Measurements from ENCODE around the gene RSPH1.

The RSPH1 gene

DNA sequence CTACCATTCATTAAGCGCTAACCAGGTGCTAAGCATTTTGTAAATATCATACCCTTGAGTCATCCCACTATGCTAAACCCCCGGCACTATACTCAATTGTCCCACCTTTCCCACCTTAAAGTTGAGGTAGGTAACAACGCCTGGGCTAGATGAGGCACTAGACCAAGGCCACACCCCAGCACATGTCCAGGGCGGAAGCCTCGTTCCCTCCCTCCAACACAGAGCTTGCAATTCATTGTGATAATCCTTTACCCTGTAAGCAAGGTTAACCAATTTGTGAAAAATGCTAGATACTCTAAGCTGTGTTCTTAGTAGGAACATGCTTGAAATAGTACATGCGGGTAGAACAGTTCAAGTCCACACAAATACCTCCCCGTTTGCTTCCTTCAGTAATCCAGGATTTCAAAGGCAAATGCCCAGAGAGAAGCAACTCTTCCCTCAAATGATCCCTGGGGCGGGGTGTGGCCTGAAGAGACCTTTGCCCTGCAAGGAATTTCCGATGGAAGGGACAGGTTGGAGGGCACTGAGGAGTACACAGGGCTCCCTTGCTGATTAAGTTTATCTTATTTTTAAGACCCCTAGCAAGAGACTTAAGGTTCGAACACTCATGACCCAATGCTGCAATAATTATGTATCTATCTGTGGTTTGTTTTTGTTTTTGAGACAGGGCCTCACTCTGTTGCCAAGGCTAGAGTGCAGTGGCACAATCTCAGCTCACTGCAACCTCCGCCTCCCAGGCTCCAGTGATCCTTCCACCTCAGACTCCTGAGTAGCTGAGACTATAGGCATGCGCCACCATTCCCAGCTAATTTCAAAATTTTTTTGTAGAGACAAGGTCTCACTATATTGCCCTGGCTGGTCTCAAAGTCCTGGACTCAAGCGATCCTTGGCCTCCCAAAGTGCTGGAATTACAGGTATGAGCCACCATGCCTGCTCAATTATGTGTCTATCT is 2.6 kb downstream of the RSPH1 start:
- no peak for TF ChIP-seq ZNF274 (IDR thresholded peaks at IDR 0.05; ENCODE audit: low read depth, low read length)
- H3K4me3 ChIP-seq (ENCODE audit: low read length), result no peak overlapping the region

DNA sequence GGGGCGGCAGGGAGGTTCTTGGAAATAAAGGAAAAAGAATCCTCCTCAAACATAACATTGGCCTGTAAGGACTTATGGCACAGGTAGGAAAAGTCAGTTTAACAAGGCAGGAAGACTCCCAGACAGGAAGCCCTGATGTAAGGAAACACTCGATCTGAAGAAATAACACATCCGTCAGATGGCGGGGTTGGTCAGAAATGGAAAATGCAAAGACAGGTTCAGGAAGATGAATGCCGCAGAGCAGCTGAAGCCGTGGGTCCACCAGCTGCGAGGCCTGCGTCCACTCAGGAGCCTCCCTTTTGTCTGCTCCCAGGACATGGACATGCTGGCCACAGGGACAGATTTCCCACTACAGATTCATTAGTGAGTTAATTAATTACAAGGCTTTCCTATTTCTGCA is 3.8 kb downstream of the RSPH1 start:
- TF ChIP-seq ZNF274 (IDR thresholded peaks at IDR 0.05; ENCODE audit: low read depth, low read length), result no peak
- no peak overlapping the region for H3K4me3 ChIP-seq (ENCODE audit: low read length)

DNA sequence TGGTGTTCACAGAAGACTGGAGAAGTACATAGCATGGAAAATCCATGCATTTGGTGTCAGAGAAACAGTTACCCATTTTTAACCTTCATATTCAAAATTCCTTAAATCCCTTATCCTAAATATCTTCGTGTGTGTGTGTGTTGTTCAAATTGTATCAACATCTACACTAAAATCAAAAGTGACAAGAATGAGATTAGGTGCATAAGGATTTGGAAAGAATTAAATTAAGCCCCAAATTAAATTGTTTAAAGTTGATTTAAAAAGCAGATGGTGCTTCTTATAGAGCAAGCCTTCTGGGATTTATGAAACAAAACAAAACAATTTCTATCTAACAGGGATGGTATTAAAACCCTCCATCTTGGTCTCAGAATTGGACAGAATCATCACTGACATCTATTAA is 4.7 kb downstream of the RSPH1 start:
- H3K4me3 ChIP-seq (ENCODE audit: low read length), result no peak overlapping the region
- TF ChIP-seq ZNF274 (IDR thresholded peaks at IDR 0.05; ENCODE audit: low read depth, low read length), result no peak

DNA sequence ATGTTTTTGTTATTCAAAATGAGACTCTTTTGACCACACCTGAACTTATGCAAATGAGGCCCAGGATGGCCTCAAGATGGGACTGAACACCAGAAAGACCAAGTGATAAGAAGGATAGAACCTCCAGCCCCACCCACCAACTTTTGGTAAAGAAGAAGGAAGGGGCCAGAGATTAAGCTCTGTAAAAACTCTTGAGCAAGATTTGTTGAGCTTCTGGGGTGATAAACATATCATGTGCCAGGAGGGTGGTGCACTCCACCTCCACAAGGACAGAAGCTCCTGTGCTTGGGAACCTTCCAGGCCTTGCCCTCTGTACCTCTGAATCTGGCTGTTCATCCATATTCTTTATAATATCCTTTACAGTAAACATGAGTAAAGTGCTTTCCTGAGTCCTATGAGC is 5.3 kb downstream of the RSPH1 start:
- H3K4me3 ChIP-seq (ENCODE audit: low read length), result no peak overlapping the region
- no peak for TF ChIP-seq ZNF274 (IDR thresholded peaks at IDR 0.05; ENCODE audit: low read depth, low read length)

DNA sequence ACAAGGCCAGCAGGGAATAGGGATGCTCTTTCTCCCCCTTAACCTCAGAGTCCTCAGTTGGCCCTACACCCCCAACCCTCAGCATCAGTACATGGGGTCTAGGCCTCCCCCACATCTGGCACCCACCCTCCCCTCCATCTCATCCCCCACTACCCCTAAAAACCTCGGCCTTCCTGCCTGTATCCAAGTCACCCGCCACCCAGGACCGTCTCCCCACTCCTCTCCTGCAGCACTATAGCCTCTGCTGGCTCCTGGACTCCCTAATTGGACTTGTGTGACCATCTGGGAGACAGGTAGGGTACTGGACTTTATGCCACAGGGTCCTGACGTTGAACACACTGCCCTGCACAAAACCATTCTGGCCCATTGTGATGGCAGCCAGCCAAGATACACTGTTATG is 6.0 kb downstream of the RSPH1 start:
- no peak for TF ChIP-seq ZNF274 (IDR thresholded peaks at IDR 0.05; ENCODE audit: low read depth, low read length)

DNA sequence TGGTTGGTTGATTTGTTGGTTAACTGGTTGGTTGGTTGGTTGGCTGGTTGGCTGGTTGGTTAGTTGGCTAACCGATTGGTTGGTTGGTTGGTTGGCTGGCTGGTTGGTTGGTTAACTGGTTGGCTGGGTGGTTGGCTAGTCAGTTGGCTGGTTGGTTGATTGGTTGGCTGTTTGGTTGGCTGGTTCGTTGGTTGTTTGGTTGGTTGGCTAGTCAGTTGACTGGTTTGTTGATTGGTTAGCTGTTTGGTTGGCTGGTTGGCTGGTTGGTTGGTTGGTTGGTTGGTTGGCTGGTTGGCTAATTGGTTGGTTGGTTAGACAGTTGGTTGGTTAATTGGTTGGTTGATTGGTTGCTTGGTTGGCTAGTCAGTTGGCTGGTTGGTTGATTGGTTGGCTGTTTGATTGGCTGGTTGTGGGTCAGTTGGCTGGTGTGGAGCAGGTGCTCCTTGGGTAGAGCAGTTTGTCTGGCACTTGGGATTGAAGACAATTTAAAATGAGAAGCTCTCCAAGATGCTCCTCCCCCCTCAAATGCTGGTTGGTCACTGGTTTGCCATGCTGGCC is 6.9 kb downstream of the RSPH1 start:
- H3K4me3 ChIP-seq (ENCODE audit: low read length), result no peak overlapping the region

More for the DNA sequence above, 6.0 kb downstream of the RSPH1 start:
- H3K4me3 ChIP-seq (ENCODE audit: low read length), result no peak overlapping the region

DNA sequence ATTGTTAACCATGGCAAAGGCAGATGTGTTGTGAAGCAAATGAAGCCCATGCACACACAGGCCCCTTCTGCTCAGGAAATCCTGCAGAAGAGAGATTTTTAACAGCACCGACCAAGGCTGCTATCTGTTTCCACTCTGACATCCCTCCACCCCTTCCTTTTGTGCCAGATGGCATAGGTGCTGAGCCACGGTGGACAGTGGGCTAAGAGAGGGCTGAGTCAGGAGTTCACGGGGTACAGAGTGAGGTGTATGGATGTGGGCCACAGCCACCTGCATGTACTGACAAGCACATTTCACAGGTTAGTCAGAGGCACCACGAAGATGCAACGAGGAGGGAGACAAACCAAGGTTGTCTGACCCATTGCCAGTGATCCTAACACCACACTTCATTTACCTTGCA is 9.5 kb downstream of the RSPH1 start:
- TF ChIP-seq ZNF274 (IDR thresholded peaks at IDR 0.05; ENCODE audit: low read depth, low read length), result no peak
- H3K4me3 ChIP-seq (ENCODE audit: low read length), result no peak overlapping the region

More for the DNA sequence above, 6.9 kb downstream of the RSPH1 start:
- no peak for TF ChIP-seq ZNF274 (IDR thresholded peaks at IDR 0.05; ENCODE audit: low read depth, low read length)

DNA sequence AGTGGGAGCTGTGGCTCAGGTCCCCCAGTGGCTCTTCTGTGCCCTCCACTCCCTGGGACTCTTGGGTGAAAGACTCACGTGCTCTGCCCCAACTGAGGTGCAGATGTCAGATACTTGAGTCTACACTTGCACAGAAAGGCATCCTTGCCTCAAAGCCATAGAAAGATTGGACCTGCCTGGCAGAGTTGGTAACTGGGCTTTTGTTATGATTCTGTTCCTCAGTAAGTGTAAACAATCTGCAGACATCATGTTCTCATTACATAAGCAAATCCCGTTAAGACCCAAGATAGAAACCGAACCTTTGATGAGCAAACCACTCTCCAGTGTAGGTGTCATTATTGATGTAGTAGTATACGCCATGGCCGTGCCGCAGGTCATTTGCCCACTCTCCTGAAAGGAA is 10.0 kb downstream of the RSPH1 start:
- TF ChIP-seq ZNF274 (IDR thresholded peaks at IDR 0.05; ENCODE audit: low read depth, low read length), result no peak
- H3K4me3 ChIP-seq (ENCODE audit: low read length), result no peak overlapping the region

DNA sequence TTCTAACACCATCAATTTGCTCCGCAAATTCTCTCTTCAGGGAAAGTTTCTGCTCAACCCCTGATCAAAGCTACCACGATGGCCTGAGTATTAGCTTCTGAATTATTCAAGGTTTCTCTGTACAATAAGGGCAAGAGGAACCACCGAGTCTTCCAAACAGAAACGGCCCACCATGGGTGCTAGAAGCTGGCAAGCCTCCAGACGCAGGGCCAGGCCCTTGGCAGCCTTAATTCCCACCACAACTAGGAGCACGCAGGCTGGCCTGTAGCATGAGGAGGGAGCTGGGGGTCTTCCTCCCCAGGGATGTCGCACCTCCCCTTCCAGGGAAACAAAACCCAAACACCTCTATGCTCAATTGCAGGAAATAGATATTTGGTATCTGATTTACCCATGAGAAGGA is 11.1 kb downstream of the RSPH1 start:
- TF ChIP-seq ZNF274 (IDR thresholded peaks at IDR 0.05; ENCODE audit: low read depth, low read length), result no peak
- H3K4me3 ChIP-seq (ENCODE audit: low read length), result no peak overlapping the region

DNA sequence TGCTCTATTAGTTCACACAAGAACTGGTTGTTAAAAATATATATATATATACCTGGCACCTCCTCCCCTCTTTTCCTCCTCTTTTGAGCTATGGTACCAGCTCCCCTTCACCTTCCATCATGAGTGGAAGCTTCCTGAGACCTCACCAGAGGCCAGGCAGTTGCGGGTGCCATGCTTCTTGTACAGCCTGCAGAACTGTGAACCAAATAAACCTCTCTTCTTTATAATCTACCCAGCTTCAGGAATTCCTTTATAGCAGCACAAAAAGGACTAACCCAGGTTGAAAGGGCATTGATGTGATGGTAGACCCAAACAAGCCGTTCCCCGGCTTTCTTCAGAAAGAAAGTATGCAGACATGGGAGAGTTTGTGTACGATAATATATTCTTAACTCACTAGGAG is 14.9 kb downstream of the RSPH1 start:
- H3K4me3 ChIP-seq (ENCODE audit: low read length), result no peak overlapping the region
- no peak for TF ChIP-seq ZNF274 (IDR thresholded peaks at IDR 0.05; ENCODE audit: low read depth, low read length)

DNA sequence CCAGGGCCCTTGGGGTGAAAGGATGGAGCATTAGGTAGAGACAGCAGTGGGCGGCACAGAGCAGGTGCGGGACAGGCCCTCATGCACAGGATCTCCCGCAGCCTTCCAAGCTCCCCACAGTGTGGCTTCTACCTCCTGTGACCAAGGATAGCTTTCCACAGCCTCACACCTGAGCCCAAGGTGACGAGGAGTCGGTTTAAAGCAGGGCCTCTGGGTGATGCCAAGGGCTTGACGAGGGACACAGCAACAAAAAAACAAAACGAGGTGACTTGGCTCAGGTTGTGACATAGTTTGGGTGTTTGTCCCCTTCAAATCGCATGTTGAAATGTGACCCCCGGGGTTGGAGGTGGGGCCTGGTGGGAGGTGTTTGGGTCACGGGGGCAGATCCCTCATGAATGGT is 15.3 kb downstream of the RSPH1 start:
- TF ChIP-seq ZNF274 (IDR thresholded peaks at IDR 0.05; ENCODE audit: low read depth, low read length), result no peak
- H3K4me3 ChIP-seq (ENCODE audit: low read length), result no peak overlapping the region

DNA sequence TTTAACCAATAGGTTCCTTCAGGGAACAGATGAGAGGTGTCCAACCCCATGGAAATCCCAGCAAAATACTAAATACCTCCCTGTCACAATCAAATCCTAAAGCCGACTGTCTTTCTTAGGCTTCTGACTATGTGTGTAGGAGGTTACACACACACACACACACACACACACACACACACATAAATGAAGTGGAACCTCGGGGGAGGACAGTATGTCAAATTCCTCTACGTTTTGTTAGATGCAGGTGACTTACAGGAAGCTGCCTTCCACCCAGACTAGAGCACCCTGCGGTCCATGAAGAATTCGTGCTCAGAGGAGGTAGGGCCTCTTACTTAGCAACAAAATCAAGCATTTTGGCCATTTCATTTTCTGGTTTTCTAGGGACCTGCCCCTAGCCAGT is 16.4 kb downstream of the RSPH1 start:
- no peak for TF ChIP-seq ZNF274 (IDR thresholded peaks at IDR 0.05; ENCODE audit: low read depth, low read length)
- H3K4me3 ChIP-seq (ENCODE audit: low read length), result no peak overlapping the region

DNA sequence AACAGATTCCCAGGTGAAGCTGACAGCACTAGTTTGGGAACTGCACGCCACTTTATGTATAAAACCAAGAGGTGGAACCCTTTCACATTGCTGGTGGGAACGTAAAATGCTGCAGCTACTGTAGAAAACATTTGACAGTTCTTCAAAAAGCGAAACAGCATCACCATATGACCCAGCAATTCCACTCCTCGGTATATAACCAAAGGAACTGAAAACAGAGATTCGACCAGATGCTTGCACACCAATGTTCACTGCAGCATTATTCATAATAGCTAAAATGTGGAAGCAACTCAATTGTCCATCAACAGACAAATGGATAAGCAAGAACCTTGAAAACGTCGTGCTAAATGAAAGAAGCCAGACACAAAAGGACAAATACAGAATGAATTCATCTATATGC is 17.5 kb downstream of the RSPH1 start:
- H3K4me3 ChIP-seq (ENCODE audit: low read length), result no peak overlapping the region
- TF ChIP-seq ZNF274 (IDR thresholded peaks at IDR 0.05; ENCODE audit: low read depth, low read length), result no peak

DNA sequence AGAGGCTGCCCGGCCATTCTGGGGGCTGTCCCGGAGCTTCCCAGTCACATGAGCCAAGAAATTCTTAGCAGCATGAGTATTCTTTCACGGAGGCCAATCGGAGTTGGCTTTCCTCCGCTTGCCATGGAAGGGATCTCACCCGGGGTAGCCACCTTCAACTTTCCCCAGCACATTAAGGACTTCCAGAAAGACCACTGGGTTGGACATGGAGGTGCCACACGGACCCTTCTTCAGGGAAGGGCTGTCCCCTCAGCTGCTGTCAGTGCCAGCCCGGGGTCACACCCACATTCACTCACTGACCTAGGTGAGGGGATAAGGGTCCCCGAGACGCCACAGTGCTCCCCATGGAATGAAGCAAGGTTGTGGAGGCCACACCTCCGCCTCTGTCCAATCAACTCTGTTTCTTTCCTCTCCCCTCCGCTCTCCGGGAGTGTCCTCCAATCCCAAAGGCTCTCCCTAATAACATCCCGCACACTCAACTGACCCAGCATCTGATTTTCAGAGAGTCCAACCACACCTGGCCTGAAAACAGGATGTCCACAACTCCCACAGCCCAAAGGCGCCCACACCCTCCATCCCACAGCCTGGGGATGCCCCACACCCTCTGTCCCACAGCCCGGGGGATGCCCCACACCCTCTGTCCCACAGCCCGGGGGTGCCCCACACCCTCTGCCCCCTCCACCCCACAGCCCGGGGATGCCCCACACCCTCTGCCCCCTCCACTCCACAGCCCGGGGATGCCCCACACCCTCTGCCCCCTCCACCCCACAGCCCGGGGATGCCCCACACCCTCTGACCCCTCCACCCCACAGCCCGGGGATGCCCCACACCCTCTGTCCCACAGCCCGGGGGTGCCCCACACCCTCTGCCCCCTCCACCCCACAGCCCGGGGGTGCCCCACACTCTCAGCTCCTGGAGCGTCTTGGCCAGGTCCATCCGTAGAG is 19.4 kb downstream of the RSPH1 start:
- no peak overlapping the region for H3K4me3 ChIP-seq (ENCODE audit: low read length)
- TF ChIP-seq ZNF274 (IDR thresholded peaks at IDR 0.05; ENCODE audit: low read depth, low read length), result no peak
